A549 (cell line): ENCODE data around the gene TBCE. TPM values are rescaled to one million over a fixed set of nuclear protein-coding genes. Genes with fewer than 3 reads are reported as not detected.

Source experiments
- ATAC-seq, 2 experiments: fragments of 200-7000 bp in 1 of 2; fragments of >200 bp in 1 of 2; cut with Nextera tagmentation in 1 of 2; cut with Tn5 transposase in 1 of 2; 3 replicates each; pipeline versions ENCODE4 v1.8.0 to v1.9.1; 2018 to 2020; ENCODE audit warnings: mild to moderate bottlenecking in 1 of 2, moderate library complexity in 1 of 2
- CTCF ChIA-PET: fragments of 300-600 bp; sonication (Branson Sonifier 250); formaldehyde crosslinking; extraction: SDS; loops from one replicate; lab custom pipeline; 2021; ENCODE audit warnings: antibody characterized with exemption, inconsistent platforms; lab: Yijun Ruan, JAX
- POLR2A ChIA-PET: fragments of 350-600 bp; formaldehyde crosslinking; extraction: SDS; loops from one replicate; lab custom pipeline; 2021; ENCODE audit warnings: antibody characterized with exemption, inconsistent platforms; lab: Yijun Ruan, JAX
- DNase-seq, 2 experiments: peaks; one replicate each; pipeline versions ENCODE4 v3.0.0 to v3.0.0-alpha.2; 2011 to 2016; ENCODE audit warnings: low read depth in 1 of 2, low spot score in 1 of 2
- FAIRE-seq: peaks from 2 replicates; lab custom pipeline; 2011; peaks lifted over from hg19 to GRCh38; lab: Jason Lieb, UNC
- H3K27ac ChIP-seq, 2 experiments: fragments of >200 bp; sonication (Bioruptor Twin); formaldehyde crosslinking; 3 replicates each; pipeline ENCODE4 v1.5.1; 2016 to 2017
- H3K4me1 ChIP-seq: fragments of >200 bp; sonication (Bioruptor Twin); formaldehyde crosslinking; 3 replicates; pipeline ENCODE4 v1.6.1; 2016
- H3K4me2 ChIP-seq: fragments of >200 bp; sonication (Bioruptor Twin); formaldehyde crosslinking; 3 replicates; pipeline ENCODE4 v1.6.1; 2016
- H3K4me3 ChIP-seq: fragments of >200 bp; sonication (Bioruptor Twin); formaldehyde crosslinking; 3 replicates; pipeline ENCODE4 v1.5.1; 2016
- H3K9me3 ChIP-seq: fragments of >200 bp; sonication (Bioruptor Twin); formaldehyde crosslinking; 3 replicates; pipeline ENCODE4 v1.6.1; 2016
- BCL3 ChIP-seq: fragments of >200 bp; sonication (Bioruptor Twin); formaldehyde crosslinking; IDR thresholded peaks from 3 replicates; pipeline ENCODE4 v1.6.1; 2016
- CEBPB ChIP-seq, 2 experiments: fragments of >200 bp in 1 of 2; sonication (Bioruptor Twin) in 1 of 2; formaldehyde crosslinking in 1 of 2; IDR thresholded peaks; 2 replicates each; pipeline ENCODE4 v1.6.1; 2012 to 2016
- CHD4 ChIP-seq: fragments of 200-600 bp; sonication (generic); IDR thresholded peaks from 2 replicates; pipeline ENCODE4 v1.6.1; 2016; ENCODE audit warnings: antibody characterized with exemption, mild to moderate bottlenecking, borderline replicate concordance
- EP300 ChIP-seq, 2 experiments: fragments of >200 bp; sonication (Bioruptor Twin); formaldehyde crosslinking; IDR thresholded peaks; 2 replicates in 1 of 2; 3 replicates in 1 of 2; pipeline ENCODE4 v1.6.1; 2016 to 2017
- FOSL2 ChIP-seq, 2 experiments: fragments of 450-650 bp in 1 of 2; fragments of >200 bp in 1 of 2; sonication (Bioruptor Twin) in 1 of 2; formaldehyde crosslinking; IDR thresholded peaks; 2 replicates each; pipeline versions ENCODE4 v1.5.0 to v1.6.1; 2016 to 2020; ENCODE audit warnings: mild to moderate bottlenecking in 1 of 2, moderate library complexity in 1 of 2
- FOXS1 ChIP-seq: fragments of 250-450 bp; sonication (Bioruptor Pico); IDR thresholded peaks from 2 replicates; pipeline ENCODE4 v1.5.0; 2020; ENCODE audit warnings: mild to moderate bottlenecking, moderate library complexity
- GATA3 ChIP-seq: IDR thresholded peaks from 2 replicates; pipeline ENCODE4 v1.6.1; 2012; ENCODE audit warnings: borderline replicate concordance
- HDAC2 ChIP-seq: fragments of 200-600 bp; sonication (generic); IDR thresholded peaks from 2 replicates; pipeline ENCODE4 v1.6.1; 2016
- HOXA7 ChIP-seq: fragments of 250-450 bp; sonication (Bioruptor Pico); IDR thresholded peaks from 2 replicates; pipeline ENCODE4 v1.5.0; 2020; ENCODE audit warnings: mild to moderate bottlenecking, moderate library complexity
- HOXB13 ChIP-seq: fragments of 250-450 bp; sonication (Bioruptor Pico); IDR thresholded peaks from 2 replicates; pipeline ENCODE4 v1.5.0; 2020; ENCODE audit warnings: low read depth, mild to moderate bottlenecking, moderate library complexity
- HOXB5 ChIP-seq: fragments of 250-450 bp; sonication (Bioruptor Pico); IDR thresholded peaks from 2 replicates; pipeline ENCODE4 v1.5.0; 2020; ENCODE audit warnings: mild to moderate bottlenecking, moderate library complexity
- MAFK ChIP-seq: fragments of 450-650 bp; IDR thresholded peaks from 2 replicates; pipeline ENCODE4 v1.6.1; 2014; ENCODE audit not compliant: partially characterized antibody
- MYC ChIP-seq: IDR thresholded peaks from 2 replicates; pipeline ENCODE4 v1.6.1; 2012; ENCODE audit warnings: mild to moderate bottlenecking, inconsistent platforms, low read length, improper control_type of control experiment, borderline replicate concordance
- PBX3 ChIP-seq: IDR thresholded peaks from 2 replicates; pipeline ENCODE4 v1.6.1; 2012
- RARB ChIP-seq: fragments of 250-450 bp; sonication (Bioruptor Pico); IDR thresholded peaks from 2 replicates; pipeline ENCODE4 v1.8.0; 2021; ENCODE audit warnings: mild to moderate bottlenecking, moderate library complexity
- RCOR1 ChIP-seq: fragments of 150-350 bp; IDR thresholded peaks from 2 replicates; pipeline ENCODE4 v1.6.1; 2014; ENCODE audit warnings: antibody characterized with exemption, low read length, low read depth
- RNF2 ChIP-seq: fragments of 200-600 bp; sonication (generic); IDR thresholded peaks from 2 replicates; pipeline ENCODE4 v1.6.1; 2016; ENCODE audit warnings: low read depth, mild to moderate bottlenecking, antibody characterized with exemption, moderate library complexity, borderline replicate concordance
- SREBF2 ChIP-seq: fragments of 450-650 bp; IDR thresholded peaks from 2 replicates; pipeline ENCODE4 v1.6.1; 2014; ENCODE audit warnings: mild to moderate bottlenecking, moderate library complexity
- TFCP2L1 ChIP-seq: fragments of 250-450 bp; sonication (Bioruptor Pico); IDR thresholded peaks from 2 replicates; pipeline ENCODE4 v1.5.0; 2021; ENCODE audit warnings: mild to moderate bottlenecking
- USF2 ChIP-seq: fragments of 450-650 bp; IDR thresholded peaks from 2 replicates; pipeline ENCODE4 v1.6.1; 2014; ENCODE audit warnings: antibody characterized with exemption
- ZC3H11A ChIP-seq: fragments of 450-650 bp; IDR thresholded peaks from 2 replicates; pipeline ENCODE4 v1.6.1; 2014; ENCODE audit warnings: antibody characterized with exemption, mild to moderate bottlenecking
- WGBS: methylation state at CpG from one replicate; pipeline ENCODE4 v1.1.6; 2017; ENCODE audit errors: missing lambda C conversion rate; 5-methylcytosine and 5-hydroxymethylcytosine counted together
- polyA plus RNA-seq, 4 experiments: library from polyadenylated mRNA; depleted of rRNA in 3 of 4; stranded (reverse); fragments of >200 nt; fragmentation: RNase III in 1 of 4; extraction: RNeasy Plus Mini Kit Qiagen cat#74134 plus additional on column Dnase treatment in 1 of 4; gene quantifications; 2 replicates in 3 of 4; 3 replicates in 1 of 4; pipeline ENCODE4 v1.2.3, GENCODE V29; 2011 to 2017
- TF ChIP-seq, protein P1 (sequence below): fragments of 200-600 bp; sonication (generic); IDR thresholded peaks from 2 replicates; pipeline ENCODE4 v1.6.1; 2016; ENCODE audit warnings: antibody characterized with exemption, mild to moderate bottlenecking, moderate library complexity
- TF ChIP-seq, protein P2 (sequence below): IDR thresholded peaks from 2 replicates; pipeline ENCODE4 v1.6.1; 2012; ENCODE audit warnings: low read depth, borderline replicate concordance

Gene TBCE
- polyA plus RNA-seq, 2 of the 4 experiments (the other 2 are of a cell fraction) = 45.1 to 65.2 TPM

GRCh38 chr1:235424092-235424491, 56.9 kb downstream of the TBCE start:
- DNase-seq (no peak), FAIRE-seq (no peak), ATAC-seq (no peak)
- Histone ChIP-seq H3K4me1 (peaks cover 2% of the 10 kb centered on the region; the same call in 2 of the 3 replicates), H3K9me3 (no peaks in the 10 kb centered on the region), H3K27ac (no peak overlapping the region), H3K4me3 (no peak overlapping the region), H3K4me2 (no peak overlapping the region)
- CTCF ChIA-PET = interaction anchor here (0.6 to 2.2 kb wide), 6 partner anchors 7 to 171 kb away, joined by 3 to 6 read pairs (median 4); no protein-coding TSS in a partner anchor
- TF ChIP-seq FOSL2 (IDR thresholded peaks at IDR 0.05) = no peak
- TF ChIP-seq FOSL2 (CRISPR knock-in tag; IDR thresholded peaks at IDR 0.05) = no peak
- no peak for TF ChIP-seq HOXB5 (CRISPR knock-in tag)
- TF ChIP-seq, protein P1, sequence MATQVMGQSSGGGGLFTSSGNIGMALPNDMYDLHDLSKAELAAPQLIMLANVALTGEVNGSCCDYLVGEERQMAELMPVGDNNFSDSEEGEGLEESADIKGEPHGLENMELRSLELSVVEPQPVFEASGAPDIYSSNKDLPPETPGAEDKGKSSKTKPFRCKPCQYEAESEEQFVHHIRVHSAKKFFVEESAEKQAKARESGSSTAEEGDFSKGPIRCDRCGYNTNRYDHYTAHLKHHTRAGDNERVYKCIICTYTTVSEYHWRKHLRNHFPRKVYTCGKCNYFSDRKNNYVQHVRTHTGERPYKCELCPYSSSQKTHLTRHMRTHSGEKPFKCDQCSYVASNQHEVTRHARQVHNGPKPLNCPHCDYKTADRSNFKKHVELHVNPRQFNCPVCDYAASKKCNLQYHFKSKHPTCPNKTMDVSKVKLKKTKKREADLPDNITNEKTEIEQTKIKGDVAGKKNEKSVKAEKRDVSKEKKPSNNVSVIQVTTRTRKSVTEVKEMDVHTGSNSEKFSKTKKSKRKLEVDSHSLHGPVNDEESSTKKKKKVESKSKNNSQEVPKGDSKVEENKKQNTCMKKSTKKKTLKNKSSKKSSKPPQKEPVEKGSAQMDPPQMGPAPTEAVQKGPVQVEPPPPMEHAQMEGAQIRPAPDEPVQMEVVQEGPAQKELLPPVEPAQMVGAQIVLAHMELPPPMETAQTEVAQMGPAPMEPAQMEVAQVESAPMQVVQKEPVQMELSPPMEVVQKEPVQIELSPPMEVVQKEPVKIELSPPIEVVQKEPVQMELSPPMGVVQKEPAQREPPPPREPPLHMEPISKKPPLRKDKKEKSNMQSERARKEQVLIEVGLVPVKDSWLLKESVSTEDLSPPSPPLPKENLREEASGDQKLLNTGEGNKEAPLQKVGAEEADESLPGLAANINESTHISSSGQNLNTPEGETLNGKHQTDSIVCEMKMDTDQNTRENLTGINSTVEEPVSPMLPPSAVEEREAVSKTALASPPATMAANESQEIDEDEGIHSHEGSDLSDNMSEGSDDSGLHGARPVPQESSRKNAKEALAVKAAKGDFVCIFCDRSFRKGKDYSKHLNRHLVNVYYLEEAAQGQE = no peak
- TF ChIP-seq HOXA7 (CRISPR knock-in tag) = no peak
- no peak for TF ChIP-seq HDAC2
- no peak for TF ChIP-seq RNF2
- no peak for TF ChIP-seq RCOR1
- TF ChIP-seq FOXS1 (CRISPR knock-in tag) = no peak
- TF ChIP-seq USF2 = no peak
- TF ChIP-seq EP300 (IDR thresholded peaks at IDR 0.05) = no peak
- no peak for TF ChIP-seq MYC
- no peak for TF ChIP-seq TFCP2L1 (CRISPR knock-in tag)
- TF ChIP-seq RARB = no peak
- TF ChIP-seq, protein P2, sequence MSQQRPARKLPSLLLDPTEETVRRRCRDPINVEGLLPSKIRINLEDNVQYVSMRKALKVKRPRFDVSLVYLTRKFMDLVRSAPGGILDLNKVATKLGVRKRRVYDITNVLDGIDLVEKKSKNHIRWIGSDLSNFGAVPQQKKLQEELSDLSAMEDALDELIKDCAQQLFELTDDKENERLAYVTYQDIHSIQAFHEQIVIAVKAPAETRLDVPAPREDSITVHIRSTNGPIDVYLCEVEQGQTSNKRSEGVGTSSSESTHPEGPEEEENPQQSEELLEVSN = no peak
- TF ChIP-seq SREBF2 = no peak
- no peak for TF ChIP-seq HOXB13 (CRISPR knock-in tag)
- no peak for TF ChIP-seq PBX3
- POLR2A ChIA-PET = no interaction called here
- 95% methylated on average over 8 of the region's 8 CpGs for WGBS

DNA sequence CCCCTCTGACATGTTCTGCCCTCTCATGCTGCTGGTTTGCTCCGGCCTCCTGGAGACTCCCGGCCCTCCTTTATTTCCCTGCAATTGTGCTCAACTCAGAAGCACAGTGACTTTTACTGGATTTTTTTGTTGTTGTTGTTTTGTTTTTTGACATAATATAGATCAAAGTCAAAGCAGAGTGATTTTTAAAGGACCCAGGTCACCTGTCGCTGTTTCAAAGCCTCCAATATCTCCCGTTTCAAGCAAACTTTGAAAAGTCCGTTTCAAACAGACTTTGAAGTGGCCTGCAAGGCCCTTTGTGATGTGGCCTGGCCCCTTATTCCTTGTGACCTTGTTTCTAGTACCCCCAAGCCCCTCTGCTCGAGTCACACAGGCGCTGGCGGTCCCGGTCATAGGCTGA, 58.1 kb downstream of the TBCE start:
- CTCF ChIA-PET = interaction anchor here (2.2 kb wide), 1 partner anchor 8 kb away, joined by 6 read pairs; no protein-coding TSS in a partner anchor
- POLR2A ChIA-PET = no interaction called here
- Histone ChIP-seq H3K4me1 (peaks cover 4% of the 10 kb centered on the region; the same call in 2 of the 3 replicates), H3K9me3 (no peaks in the 10 kb centered on the region), H3K4me2 (no peak overlapping the region), H3K4me3 (no peak overlapping the region), H3K27ac (no peak overlapping the region)
- 91% methylated on average over 9 of the region's 9 CpGs for WGBS
- no peak for DNase-seq
- ATAC-seq = no peak
- TF ChIP-seq ZC3H11A = no peak
- no peak for TF ChIP-seq CEBPB (IDR thresholded peaks at IDR 0.05)
- TF ChIP-seq BCL3 = no peak
- no peak for TF ChIP-seq GATA3
- TF ChIP-seq, protein P2 = no peak
- no peak for TF ChIP-seq CHD4
- TF ChIP-seq RCOR1 = no peak
- TF ChIP-seq MAFK = no peak
- no peak for FAIRE-seq
